NCI-H345 treated with DMSO at 0.1 percent for 48 hours (cell line): Measurements from ENCODE around the gene NAV3.
"Not testable (repeated sequence)": the region's sequence is repeated elsewhere in the genome, so short reads cannot be mapped to it uniquely, and the experiment has no call there.

Experiments
- DNase-seq: peaks from one replicate; lab custom pipeline; 2025; ENCODE audit not compliant: unreplicated experiment; lab: John Stamatoyannopoulos, UW

Gene NAV3

DNA sequence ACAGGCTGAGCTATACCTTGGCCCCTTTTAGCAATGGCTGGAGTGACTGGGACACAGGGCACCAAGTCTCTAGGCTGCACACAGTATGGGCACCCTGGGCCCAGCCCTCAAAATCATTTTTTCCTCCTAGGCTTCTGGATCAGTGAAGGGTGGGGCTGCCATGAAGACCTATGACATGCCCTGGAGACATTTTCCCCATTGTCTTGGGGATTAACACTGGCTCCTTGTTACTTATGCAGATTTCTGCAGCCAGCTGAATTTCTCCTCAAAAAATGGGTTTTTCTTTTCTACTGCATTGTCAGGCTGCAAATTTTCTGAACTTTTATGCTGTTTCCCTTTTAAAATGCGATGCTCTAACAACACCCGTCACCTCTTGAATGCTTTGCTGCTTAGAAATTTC, 272.1 kb downstream of the NAV3 start:
- not testable (repeated sequence) for DNase-seq

- DNase-seq, result no peak
Measured at GRCh38 chr12:78115889-78116288, 285.2 kb downstream of the NAV3 start.

GRCh38 chr12:78118036-78118435, 287.3 kb downstream of the NAV3 start:
- no peak for DNase-seq

DNA sequence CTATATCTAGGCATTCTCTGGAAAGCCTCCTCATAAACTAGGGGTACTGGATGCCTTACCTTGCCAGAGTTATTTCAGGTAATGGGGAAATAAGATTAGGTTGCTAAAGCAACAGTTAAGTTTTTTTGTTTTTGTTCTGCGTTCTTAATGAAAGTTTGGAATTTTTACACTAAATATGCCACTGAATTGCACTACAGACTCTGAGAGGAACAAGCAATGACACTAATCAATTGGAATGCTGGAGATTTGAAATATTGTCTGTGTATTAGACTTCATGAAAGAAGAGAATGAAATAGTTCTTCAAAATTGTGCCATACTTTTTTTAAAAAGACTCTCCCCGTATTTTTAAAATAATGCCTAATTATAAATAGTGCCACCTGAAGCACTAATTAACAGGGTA, 287.8 kb downstream of the NAV3 start:
- DNase-seq, result no peak

DNA sequence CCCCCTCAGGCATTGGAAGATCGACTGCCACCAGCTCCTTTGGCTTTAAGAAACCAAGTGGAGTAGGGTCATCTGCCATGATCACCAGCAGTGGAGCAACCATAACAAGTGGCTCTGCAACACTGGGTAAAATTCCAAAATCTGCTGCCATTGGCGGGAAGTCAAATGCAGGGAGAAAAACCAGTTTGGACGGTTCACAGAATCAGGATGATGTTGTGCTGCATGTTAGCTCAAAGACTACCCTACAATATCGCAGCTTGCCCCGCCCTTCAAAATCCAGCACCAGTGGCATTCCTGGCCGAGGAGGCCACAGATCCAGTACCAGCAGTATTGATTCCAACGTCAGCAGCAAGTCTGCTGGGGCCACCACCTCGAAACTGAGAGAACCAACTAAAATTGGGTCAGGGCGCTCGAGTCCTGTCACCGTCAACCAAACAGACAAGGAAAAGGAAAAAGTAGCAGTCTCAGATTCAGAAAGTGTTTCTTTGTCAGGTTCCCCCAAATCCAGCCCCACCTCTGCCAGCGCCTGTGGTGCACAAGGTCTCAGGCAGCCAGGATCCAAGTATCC, 288.7 kb downstream of the NAV3 start:
- DNase-seq, result no peak

DNA sequence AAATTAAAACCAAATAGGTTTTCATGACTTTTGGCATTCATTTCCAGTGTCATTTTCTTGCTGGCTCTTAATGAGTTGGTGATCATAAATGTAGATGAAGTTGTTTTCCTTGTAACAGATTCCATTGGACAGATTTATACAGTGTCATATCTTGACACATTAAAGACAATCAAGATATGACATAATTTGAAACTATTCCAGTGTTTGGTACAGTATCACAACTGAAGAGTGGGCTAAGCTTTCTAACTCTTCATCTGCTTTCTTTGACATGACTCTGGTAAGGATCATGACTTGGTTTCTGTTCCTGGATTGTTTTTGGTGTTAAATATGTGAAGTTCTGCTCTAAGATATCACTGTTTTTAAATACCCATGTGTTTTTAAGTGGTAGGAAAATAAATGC, 289.6 kb downstream of the NAV3 start:
- no peak for DNase-seq

DNA sequence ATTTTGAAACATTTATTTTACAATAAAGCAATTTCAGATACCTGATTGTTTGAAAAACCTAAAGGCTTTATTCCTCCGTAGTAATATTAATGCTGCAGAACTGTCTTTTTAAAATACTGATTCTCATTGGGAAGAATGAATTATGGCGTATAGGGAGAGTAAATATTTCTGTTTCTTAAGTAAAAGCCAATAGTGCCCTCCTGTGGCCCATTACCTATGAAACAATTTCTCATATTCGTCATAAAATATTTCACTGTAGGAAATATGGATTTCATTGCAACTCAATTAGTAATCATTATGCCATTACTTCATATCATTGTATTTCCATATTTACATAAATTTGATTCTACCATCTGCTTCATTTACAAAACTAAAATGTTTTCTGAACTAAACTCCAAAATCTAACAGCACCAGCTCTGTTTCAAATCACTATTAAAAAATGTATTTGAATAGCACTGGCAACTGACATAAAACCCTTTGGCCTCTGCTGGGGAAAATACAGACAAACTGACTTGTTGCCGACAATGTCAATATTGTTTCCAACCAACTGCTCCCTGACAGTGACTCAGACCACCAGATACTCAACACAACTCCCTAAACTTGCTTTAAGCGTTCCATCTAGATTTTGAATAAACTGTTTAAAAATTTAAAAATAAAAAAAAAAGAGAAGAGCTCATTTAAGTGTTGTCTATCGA, 290.3 kb downstream of the NAV3 start:
- DNase-seq, result peak; percentile 4

DNA sequence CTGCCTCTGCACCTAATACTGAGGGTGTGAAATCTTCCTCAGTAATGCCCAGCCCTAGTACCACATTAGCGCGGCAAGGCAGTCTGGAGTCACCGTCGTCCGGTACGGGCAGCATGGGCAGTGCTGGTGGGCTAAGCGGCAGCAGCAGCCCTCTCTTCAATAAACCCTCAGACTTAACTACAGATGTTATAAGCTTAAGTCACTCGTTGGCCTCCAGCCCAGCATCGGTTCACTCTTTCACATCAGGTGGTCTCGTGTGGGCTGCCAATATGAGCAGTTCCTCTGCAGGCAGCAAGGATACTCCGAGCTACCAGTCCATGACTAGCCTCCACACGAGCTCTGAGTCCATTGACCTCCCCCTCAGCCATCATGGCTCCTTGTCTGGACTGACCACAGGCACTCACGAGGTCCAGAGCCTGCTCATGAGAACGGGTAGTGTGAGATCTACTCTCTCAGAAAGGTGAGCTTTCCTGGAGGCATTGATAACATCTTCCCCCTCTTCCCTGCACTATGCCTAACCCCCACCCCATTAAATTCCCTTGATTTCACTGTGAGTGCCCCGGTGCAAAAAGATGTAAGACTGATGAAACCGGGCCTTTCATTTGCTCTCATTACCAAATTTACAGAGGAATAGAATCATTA, 291.4 kb downstream of the NAV3 start:
- no peak for DNase-seq

DNA sequence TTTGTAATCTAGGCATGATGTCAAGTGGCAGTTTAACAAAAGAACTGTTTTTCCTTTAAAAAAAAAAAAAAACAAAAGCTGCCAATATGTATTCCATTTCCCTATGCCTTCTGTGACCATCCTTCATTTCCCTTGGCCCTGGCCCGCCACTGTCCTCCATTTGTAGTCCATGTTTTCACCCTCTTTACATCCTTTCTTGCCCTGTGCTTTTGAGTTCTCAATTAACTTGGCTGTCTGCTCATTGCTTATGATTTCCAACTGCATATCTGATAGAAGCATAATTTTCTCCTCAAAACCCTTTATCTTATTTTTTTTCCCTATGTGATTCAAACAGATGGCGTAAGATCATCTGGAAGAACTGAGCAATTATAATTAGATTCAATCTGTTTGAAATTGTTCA, 297.5 kb downstream of the NAV3 start:
- no peak for DNase-seq

DNA sequence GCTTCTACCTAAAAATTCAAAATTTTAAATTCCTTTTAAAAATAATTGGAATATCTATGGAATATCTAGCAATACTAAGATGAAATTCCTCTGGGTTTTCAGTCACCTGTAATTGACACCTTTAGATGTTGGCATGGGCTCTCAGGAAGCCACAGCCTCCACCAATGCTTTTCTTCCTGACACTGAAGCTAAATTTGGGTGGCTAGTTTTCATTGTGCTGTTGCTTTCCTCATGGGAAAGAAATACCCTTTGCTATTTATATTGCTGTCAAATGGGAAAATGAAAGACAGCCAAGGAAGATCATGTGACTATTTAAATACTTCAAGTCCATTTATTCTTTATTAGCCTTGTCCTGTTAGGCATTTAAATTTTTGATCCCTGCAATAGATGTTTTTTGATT, 313.0 kb downstream of the NAV3 start:
- DNase-seq, result no peak

- DNase-seq, result no peak
Measured at GRCh38 chr12:78145398-78145797, 314.7 kb downstream of the NAV3 start.

- DNase-seq, result peak; percentile 72
Measured at GRCh38 chr12:78146365-78146772, 315.7 kb downstream of the NAV3 start.

DNA sequence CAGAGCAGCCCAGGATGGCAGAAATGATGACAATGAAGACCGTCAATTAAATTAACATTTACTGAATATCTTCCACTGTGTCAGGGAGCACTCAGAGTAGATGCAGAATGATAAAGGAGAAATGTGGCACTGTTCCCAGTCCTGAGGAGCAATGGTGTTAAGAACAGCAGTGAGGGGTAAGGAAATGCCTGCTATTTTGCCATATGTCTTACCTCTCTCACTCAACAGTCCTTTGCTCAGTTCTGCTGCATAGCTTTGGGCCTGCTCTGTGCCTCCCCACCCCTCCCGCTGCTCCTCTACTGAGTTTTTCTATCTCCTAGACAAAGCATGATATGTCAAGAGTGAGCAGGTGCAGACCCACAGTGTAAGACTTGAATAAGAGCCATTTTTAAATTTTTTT, 318.8 kb downstream of the NAV3 start:
- DNase-seq, result peak; percentile 85

DNA sequence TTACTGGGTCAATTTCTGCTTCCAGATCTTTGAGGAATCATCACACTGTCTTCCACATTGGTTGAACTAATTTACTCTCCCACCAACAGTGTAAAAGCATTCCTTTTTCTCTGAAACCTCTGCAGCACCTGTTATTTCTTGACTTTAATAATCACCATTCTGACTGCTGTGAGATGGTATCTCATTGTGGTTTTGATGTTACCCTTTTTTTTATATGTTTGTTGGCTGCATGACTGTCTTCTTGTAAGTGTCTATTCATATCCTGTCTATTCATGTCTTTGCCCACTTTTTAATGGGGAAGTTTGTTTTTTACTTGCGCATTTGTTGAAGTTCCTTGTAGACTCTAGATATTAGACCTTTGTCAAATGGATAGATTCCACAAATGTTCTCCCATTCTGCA, 324.9 kb downstream of the NAV3 start:
- no peak for DNase-seq

DNA sequence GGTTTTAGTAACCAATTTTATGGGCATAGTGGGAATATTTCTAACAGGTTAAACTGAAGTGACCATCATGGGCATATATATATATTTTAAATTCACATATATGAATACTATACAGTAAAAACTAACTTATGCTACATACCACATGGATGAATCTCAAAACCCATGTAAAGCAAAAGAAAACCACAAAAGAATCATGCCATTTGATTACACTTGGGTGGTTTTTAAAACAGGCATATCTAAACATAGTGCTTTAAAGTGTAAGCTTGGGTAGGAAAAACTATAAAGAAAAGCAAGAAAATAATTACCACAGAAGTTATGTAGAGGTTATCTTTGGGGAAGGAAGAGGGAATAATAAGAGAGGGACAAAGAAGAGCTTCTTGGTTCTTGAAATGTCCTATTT, 326.1 kb downstream of the NAV3 start:
- no peak for DNase-seq

DNA sequence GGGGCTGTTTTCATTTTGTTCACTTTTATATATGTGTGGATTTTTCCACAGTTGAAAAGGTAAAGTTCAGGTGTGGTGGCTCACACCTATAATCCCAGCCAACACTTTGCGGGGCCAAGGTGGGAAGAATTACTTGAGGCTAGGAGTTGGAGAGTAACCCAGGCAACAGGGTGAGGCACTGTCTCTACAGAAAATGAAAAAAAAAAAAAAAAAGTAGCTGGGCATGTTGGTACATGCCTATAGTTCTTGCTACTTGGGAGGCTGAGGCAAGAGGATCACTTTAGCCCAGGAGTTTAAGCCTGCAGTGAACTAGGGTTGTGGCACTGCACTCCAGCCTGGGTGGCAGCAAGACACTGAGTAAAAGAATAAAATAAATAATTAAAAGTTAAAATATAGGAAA, 326.5 kb downstream of the NAV3 start:
- DNase-seq, result no peak

DNA sequence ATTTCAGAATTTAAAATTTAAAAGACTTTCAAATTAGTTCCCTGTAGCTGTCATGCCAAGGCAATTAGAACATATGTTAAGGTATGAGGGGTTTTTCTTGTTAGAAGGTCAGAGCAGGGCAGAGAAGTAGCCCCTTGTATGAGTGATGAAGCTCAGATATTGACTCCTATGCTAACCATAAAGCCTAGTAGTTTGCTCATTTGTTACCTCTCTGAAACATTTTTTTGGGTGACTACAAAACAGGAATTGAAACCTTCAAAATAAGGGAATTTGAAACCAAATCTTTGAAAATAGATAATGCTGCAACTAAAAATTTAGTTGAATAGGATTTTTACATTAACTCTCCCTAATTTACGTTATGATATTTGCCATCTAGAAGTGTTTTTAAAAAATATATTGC, 333.5 kb downstream of the NAV3 start:
- DNase-seq, result no peak

GRCh38 chr12:78167510-78167909, 336.8 kb downstream of the NAV3 start:
- no peak for DNase-seq

- DNase-seq, result no peak
Measured at GRCh38 chr12:78171061-78171460, 340.4 kb downstream of the NAV3 start.

DNA sequence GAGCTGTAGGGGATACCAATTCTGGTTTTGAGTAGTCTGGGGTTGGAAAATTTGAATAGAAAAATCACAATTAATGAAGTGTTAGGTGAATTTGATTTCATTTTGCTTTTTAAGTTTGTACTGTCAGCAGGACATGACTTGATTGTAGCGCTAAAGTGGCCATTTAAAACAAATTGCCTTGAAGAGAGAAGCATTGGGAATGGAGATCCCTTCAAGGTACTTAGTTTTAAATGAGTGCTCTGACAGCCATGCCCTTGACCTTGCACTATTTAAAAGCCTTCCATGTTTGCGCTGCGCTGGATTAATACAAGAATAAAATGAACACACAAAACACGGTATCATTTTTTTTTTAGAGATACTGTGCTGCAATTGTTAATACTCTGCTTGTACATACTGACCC, 345.9 kb downstream of the NAV3 start:
- peak; percentile 73 for DNase-seq

- no peak for DNase-seq
Measured at GRCh38 chr12:78177298-78177697, 346.6 kb downstream of the NAV3 start.

DNA sequence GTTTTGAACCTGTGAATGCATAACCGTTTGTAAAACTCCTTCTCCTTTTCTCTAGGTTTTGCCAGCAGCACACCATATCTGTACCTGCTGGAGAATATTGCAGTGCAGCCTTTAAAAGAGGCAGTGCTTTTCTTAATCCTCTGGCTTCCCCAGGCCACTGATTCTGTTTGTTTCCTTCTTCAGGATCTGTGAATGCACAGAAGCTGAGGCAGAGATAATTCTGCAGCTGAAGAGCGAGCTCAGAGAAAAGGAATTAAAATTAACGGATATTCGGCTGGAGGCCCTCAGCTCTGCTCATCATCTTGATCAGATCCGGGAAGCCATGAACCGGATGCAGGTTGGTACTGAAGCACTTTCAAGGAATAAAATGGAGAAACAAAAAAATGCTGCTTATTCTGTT, 348.7 kb downstream of the NAV3 start:
- peak; percentile 67 for DNase-seq
